ENCODE results near the gene MAPRE2. TPM values are rescaled to one million over a fixed set of nuclear protein-coding genes. Genes with fewer than 3 reads are reported as not detected.
A peak's percentile ranks its signal among the peaks of the same experiment; 100 is the strongest.

Gene MAPRE2
- total RNA-seq, 1 donor from 2014 or later, result 120 TPM

DNA sequence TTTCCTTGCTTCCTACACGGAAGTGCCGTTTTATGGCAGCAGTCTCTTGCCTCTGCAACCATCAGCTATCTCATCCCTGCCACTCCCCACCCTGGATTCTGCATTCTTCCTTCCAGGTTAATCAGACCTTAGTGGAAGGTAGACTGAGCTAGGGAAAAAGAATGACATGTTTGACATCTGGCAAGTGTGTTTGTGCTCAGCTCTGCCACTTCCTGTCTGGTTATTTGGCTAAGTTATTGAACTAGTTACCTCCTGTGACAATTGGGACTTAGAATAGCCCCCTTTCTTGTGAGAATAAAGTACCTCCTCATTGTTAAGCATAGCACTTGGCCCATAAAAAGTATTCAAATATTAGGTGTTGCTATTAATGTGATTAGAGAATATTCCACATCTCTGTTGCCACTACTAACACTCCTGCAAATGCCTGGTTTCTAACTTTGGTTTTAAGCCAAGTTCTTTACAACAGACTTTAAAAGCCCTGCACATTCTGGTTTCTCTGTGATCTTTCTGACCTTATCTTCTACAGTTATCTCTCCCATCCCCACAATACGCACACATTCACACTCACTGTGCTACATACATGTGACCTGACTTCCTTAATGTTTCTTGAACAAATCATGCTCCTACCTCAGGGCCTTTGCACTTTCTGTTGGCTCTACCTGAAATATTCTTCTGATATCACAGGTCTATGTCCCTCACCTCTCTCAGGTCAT, 10.8 kb upstream of the MAPRE2 start:
- no peaks in the 10 kb centered on the region for H3K9me3 ChIP-seq (replicated peaks)
- H3K27me3 ChIP-seq (ENCODE audit: low read depth), result no peaks in the 10 kb centered on the region
- H3K4me1 ChIP-seq, result peaks cover 31% of the 10 kb centered on the region
- H3K4me3 ChIP-seq, result peak overlapping the region; percentile 47
- H3K36me3 ChIP-seq, result no peaks in the 10 kb centered on the region
- TF ChIP-seq, protein P1, sequence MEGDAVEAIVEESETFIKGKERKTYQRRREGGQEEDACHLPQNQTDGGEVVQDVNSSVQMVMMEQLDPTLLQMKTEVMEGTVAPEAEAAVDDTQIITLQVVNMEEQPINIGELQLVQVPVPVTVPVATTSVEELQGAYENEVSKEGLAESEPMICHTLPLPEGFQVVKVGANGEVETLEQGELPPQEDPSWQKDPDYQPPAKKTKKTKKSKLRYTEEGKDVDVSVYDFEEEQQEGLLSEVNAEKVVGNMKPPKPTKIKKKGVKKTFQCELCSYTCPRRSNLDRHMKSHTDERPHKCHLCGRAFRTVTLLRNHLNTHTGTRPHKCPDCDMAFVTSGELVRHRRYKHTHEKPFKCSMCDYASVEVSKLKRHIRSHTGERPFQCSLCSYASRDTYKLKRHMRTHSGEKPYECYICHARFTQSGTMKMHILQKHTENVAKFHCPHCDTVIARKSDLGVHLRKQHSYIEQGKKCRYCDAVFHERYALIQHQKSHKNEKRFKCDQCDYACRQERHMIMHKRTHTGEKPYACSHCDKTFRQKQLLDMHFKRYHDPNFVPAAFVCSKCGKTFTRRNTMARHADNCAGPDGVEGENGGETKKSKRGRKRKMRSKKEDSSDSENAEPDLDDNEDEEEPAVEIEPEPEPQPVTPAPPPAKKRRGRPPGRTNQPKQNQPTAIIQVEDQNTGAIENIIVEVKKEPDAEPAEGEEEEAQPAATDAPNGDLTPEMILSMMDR (IDR thresholded peaks at IDR 0.05; ENCODE audit: borderline replicate concordance), result no peak
- DNase-seq, result no peak
- H3K27ac ChIP-seq (replicated peaks), result peak overlapping the region; percentile 46
- intact Hi-C loops (cut with micrococcal nuclease), result no loop called here

GRCh38 chr18:35032113-35032512, 9.1 kb upstream of the MAPRE2 start:
- intact Hi-C loops (cut with micrococcal nuclease), result no loop called here
- no peaks in the 10 kb centered on the region for H3K9me3 ChIP-seq (replicated peaks)
- no peak for DNase-seq
- H3K27me3 ChIP-seq (ENCODE audit: low read depth), result no peaks in the 10 kb centered on the region
- no peak overlapping the region for H3K27ac ChIP-seq (replicated peaks)
- H3K4me1 ChIP-seq, result peaks cover 16% of the 10 kb centered on the region
- TF ChIP-seq, protein P1 (IDR thresholded peaks at IDR 0.05; ENCODE audit: borderline replicate concordance), result no peak
- no peaks in the 10 kb centered on the region for H3K36me3 ChIP-seq
- no peak overlapping the region for H3K4me3 ChIP-seq

- Histone ChIP-seq H3K27ac (replicated peaks) (no peak overlapping the region), H3K36me3 (no peaks in the 10 kb centered on the region), H3K27me3 (ENCODE audit: low read depth) (no peaks in the 10 kb centered on the region), H3K4me1 (peaks cover 26% of the 10 kb centered on the region), H3K4me3 (no peak overlapping the region), H3K9me3 (replicated peaks) (no peaks in the 10 kb centered on the region)
- DNase-seq, result no peak
- intact Hi-C loops (cut with micrococcal nuclease), result no loop called here
- TF ChIP-seq, protein P1 (IDR thresholded peaks at IDR 0.05; ENCODE audit: borderline replicate concordance), result no peak
Measured at GRCh38 chr18:35038029-35038428, 3.2 kb upstream of the MAPRE2 start.

DNA sequence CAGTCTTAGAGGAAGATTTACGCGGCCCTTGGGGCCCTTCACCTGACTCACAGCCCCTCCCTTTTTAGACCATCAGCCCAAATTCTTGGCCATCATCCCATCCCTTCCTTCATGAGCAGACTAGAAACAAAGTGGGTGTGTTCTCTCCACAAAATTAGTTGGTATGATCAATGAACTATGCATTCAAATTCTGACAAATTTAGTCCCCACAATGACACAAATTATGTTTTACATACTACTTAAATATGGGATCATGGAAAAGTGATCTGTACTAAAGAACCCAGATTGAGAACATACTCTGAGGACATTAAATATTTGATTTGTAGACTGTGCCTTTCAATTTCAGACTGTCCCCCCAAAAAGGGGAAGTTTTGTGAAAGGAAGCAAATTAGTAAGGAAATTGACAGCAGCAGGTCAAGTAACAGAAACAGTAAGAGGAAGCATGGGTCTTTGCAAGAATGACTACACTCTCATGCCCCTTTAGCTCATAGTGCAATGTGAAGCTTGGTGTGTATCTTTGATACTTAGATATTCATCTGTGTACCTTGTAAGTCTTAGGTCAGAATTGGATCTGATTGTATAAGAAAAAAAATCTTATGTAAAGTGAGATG, 2.2 kb upstream of the MAPRE2 start:
- H3K4me1 ChIP-seq, result peaks cover 36% of the 10 kb centered on the region
- H3K9me3 ChIP-seq (replicated peaks), result no peaks in the 10 kb centered on the region
- intact Hi-C loops (cut with micrococcal nuclease), result no loop called here
- H3K36me3 ChIP-seq, result no peaks in the 10 kb centered on the region
- TF ChIP-seq, protein P1 (IDR thresholded peaks at IDR 0.05; ENCODE audit: borderline replicate concordance), result no peak
- H3K27me3 ChIP-seq (ENCODE audit: low read depth), result no peaks in the 10 kb centered on the region
- no peak overlapping the region for H3K4me3 ChIP-seq
- H3K27ac ChIP-seq (replicated peaks), result no peak overlapping the region
- no peak for DNase-seq

DNA sequence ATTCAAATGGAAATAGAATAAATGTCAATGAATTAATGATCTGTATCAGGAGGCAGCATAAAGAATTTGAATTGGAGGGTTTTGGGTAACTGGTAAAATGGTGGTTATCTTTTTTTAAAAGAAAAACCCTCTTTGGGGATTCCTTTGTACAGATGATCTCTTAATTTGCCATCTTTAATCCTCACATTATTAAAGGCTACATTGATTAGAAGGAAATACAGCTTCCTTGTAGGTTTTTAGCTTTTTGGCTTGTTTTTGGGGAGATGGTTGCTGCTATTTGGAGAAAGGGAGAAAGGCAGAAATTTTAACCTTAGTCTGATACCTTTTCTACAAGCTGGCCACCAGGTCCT, 600 bp upstream of the MAPRE2 start:
- Histone ChIP-seq H3K9me3 (replicated peaks) (no peaks in the 10 kb centered on the region), H3K36me3 (no peaks in the 10 kb centered on the region), H3K4me1 (peaks cover 52% of the 10 kb centered on the region), H3K4me3 (peak overlapping the region; percentile 89), H3K27me3 (ENCODE audit: low read depth) (no peaks in the 10 kb centered on the region), H3K27ac (replicated peaks) (peak overlapping the region; percentile 93)
- intact Hi-C loops (cut with micrococcal nuclease), result no loop called here
- TF ChIP-seq, protein P1 (IDR thresholded peaks at IDR 0.05; ENCODE audit: borderline replicate concordance), result no peak
- no peak for DNase-seq
